DND-41 (cell line): ENCODE results near the gene FLRT1.
"Not testable (repeated sequence)": the region's sequence is repeated elsewhere in the genome, so short reads cannot be mapped to it uniquely, and the experiment has no call there.

Experiments used
- ATAC-seq: fragments of 200-7000 bp; cut with Tn5 transposase; 3 replicates; pipeline ENCODE4 v1.9.1; 2021; ENCODE audit warnings: low read depth; ENCODE audit not compliant: insufficient read depth
- DNase-seq: peaks from one replicate; pipeline ENCODE4 v3.0.0-alpha.2; 2020
- H2AFZ ChIP-seq: 2 replicates; pipeline ENCODE4 v1.6.0; 2012; ENCODE audit warnings: low read depth, low read length
- H3K27ac ChIP-seq: 2 replicates; pipeline ENCODE4 v1.5.1; 2012; ENCODE audit warnings: low read length, inconsistent platforms
- H3K27me3 ChIP-seq: fragments of 200-600 bp; sonication (generic); 2 replicates; pipeline ENCODE4 v1.6.0; 2012; ENCODE audit warnings: low read length, mild to moderate bottlenecking, inconsistent platforms; ENCODE audit not compliant: insufficient read depth, poor library complexity
- H3K36me3 ChIP-seq: 2 replicates; pipeline ENCODE4 v1.5.1; 2012; ENCODE audit warnings: low read length, inconsistent platforms; ENCODE audit not compliant: insufficient read depth
- H3K4me1 ChIP-seq: 2 replicates; pipeline ENCODE4 v1.5.1; 2012; ENCODE audit warnings: mild to moderate bottlenecking, low read length; ENCODE audit not compliant: insufficient read depth
- H3K4me2 ChIP-seq: 2 replicates; pipeline ENCODE4 v1.6.0; 2012; ENCODE audit warnings: mild to moderate bottlenecking, moderate library complexity, low read length, inconsistent platforms; ENCODE audit not compliant: insufficient read depth
- H3K4me3 ChIP-seq, 2 experiments: fragments of 200-600 bp in 1 of 2; shearing (Covaris generic) in 1 of 2; 2 replicates each; pipeline ENCODE4 v1.5.1; 2012 to 2016; ENCODE audit warnings: inconsistent platforms in 2 of 2, low read length in 2 of 2, mild to moderate bottlenecking in 2 of 2, low read depth in 1 of 2, moderate library complexity in 1 of 2
- H3K79me2 ChIP-seq: 2 replicates; pipeline ENCODE4 v1.6.0; 2012; ENCODE audit warnings: low read length, inconsistent platforms; ENCODE audit not compliant: insufficient read depth
- H3K9ac ChIP-seq: 2 replicates; pipeline ENCODE4 v1.6.0; 2012; ENCODE audit warnings: low read depth, mild to moderate bottlenecking, inconsistent platforms, low read length, moderate library complexity
- H3K9me3 ChIP-seq: 2 replicates; pipeline ENCODE4 v1.5.1; 2012; ENCODE audit warnings: low read length, moderate library complexity, mild to moderate bottlenecking, inconsistent platforms; ENCODE audit not compliant: insufficient read depth, severe bottlenecking
- H4K20me1 ChIP-seq: 2 replicates; pipeline ENCODE4 v1.6.0; 2012; ENCODE audit warnings: low read length; ENCODE audit not compliant: insufficient read depth
- CTCF ChIP-seq: IDR thresholded peaks from 2 replicates; pipeline ENCODE4 v1.5.1; 2012; ENCODE audit warnings: borderline replicate concordance, low read length, moderate library complexity, mild to moderate bottlenecking; ENCODE audit not compliant: poor library complexity, severe bottlenecking; ENCODE audit errors: extremely low read depth
- EZH2 ChIP-seq: IDR thresholded peaks from 3 replicates; pipeline ENCODE4 v1.6.1; 2012; ENCODE audit warnings: borderline replicate concordance, low read depth, mild to moderate bottlenecking, moderate library complexity, low read length, inconsistent platforms; ENCODE audit not compliant: severe bottlenecking

The FLRT1 gene

DNA sequence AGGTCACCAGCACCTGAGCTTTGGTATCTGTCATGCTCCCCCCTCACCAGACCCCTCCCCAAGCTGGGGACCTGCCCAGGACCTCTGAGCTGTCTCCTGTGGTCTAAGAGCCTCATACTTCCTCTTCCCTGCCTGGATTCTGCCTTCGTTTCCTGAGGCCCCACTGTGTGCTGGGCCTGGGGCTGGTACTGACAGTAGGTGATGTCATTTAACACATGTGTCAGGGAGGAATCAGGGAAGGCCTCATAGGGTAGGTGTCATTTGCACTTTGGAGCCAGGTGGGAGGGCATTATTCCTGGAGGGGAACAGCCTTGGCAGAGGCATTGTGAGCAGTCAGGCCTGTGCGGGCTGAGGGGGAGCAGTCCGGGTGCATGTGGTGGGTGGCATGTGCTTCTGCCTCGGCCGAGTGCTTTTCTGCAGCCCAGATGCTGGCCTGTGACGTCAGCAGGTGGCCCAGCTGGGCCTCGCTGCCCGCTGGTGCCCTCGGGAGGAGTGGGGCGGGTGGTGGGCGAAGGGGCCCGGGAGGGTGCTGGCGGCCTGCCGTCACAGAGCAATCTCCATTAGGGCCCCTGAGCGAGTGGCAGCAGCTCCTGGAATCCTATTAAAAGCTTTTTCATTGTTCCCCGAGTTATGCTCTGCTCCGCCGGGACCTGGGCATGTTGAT, 9.1 kb downstream of the FLRT1 start:
- H3K79me2 ChIP-seq: no peaks in the 10 kb centered on the region
- DNase-seq: no peak
- no peak for TF ChIP-seq CTCF
- TF ChIP-seq EZH2: no peak
- no peak overlapping the region for H3K9ac ChIP-seq
- no peaks in the 10 kb centered on the region for H3K9me3 ChIP-seq
- no peak overlapping the region for H3K4me3 ChIP-seq
- H3K36me3 ChIP-seq: no peaks in the 10 kb centered on the region
- no peaks in the 10 kb centered on the region for H3K4me1 ChIP-seq
- H3K4me2 ChIP-seq: no peak overlapping the region
- H3K27ac ChIP-seq: no peak overlapping the region
- H2AFZ ChIP-seq: no peak overlapping the region
- peaks cover 32% of the 10 kb centered on the region; the same call in 1 of the 2 replicates for H4K20me1 ChIP-seq
- ATAC-seq: no peak
- H3K27me3 ChIP-seq: no peaks in the 10 kb centered on the region

GRCh38 chr11:64045700-64046099, 10.0 kb downstream of the FLRT1 start:
- Histone ChIP-seq H3K4me2 (no peak overlapping the region), H3K9me3 (no peaks in the 10 kb centered on the region), H3K36me3 (no peaks in the 10 kb centered on the region), H2AFZ (no peak overlapping the region), H3K79me2 (no peaks in the 10 kb centered on the region), H3K9ac (no peak overlapping the region), H3K4me3 (no peak overlapping the region), H3K27me3 (no peaks in the 10 kb centered on the region), H4K20me1 (peaks cover 30% of the 10 kb centered on the region), H3K4me1 (no peaks in the 10 kb centered on the region), H3K27ac (no peak overlapping the region)
- TF ChIP-seq EZH2: no peak
- no peak for TF ChIP-seq CTCF
- DNase-seq: no peak
- ATAC-seq: no peak

DNA sequence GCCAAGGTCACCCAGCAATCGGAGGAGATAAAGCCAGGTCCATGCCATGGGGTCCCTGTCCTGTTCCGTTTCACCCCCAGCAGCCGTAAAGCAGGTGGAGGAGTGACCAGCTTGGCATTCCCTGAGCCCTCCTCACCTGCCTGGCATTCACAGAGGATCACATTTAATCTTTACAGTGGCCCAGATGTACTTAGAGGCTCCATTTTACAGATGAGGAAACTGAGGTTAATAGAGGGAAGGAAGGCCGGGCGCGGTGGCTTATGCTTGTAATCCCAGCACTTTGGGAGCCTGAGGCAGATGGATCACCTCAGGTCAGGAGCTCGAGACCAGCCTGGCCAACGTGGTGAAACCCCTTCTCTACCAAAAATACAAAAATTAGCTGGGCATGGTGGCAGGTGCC, 11.6 kb downstream of the FLRT1 start:
- DNase-seq, H3K4me1 ChIP-seq, H3K4me2 ChIP-seq, H2AFZ ChIP-seq, H3K4me3 ChIP-seq, H3K79me2 ChIP-seq, H3K9ac ChIP-seq, H3K36me3 ChIP-seq, H3K27me3 ChIP-seq, H3K9me3 ChIP-seq, ATAC-seq, H3K27ac ChIP-seq: not testable (repeated sequence)
- peaks cover 29% of the 10 kb centered on the region for H4K20me1 ChIP-seq

DNA sequence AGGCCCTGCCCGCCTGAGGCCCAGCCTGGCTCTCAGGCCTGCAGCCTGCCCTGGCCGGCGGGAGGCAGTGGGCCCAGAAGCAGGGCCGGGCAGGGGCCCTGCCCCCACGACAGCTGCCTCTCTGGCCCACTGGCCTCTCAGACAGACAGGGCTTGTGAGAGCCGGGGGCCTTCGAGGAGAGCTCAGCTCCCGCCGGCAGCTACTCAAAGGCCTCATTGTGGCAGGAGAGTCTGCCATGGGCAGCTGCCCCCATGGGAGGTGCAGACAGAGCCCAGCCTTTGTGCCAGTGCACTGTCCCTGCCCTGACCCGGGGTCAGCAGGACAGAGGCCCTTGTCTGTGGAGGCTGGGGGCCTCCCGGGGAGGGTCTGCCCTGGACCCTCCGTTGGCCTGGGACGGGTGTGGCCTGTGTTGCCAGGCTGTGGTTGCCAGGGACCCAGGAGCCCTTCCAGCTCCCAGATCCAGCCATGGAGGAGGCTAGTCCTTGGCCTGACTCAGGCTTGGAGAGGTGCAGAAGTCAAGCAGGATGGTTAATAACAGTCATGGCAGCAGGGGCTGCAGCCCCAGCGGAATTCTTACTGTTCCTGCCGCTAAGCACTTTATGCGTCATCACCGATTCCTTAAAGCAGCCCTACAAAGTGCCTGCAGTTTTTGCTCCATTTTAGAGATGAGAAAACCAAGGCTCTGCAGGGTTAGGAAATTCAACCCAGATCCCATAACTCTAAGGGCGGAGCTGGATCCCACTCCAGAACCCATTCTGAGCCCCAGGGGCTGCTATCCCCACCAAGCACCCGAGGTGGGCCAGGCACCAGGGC, 12.5 kb downstream of the FLRT1 start:
- H3K4me2 ChIP-seq: no peak overlapping the region
- H3K4me1 ChIP-seq: no peaks in the 10 kb centered on the region
- no peak overlapping the region for H3K27ac ChIP-seq
- ATAC-seq: no peak
- no peaks in the 10 kb centered on the region for H3K79me2 ChIP-seq
- H3K9ac ChIP-seq: no peak overlapping the region
- no peak for DNase-seq
- H3K27me3 ChIP-seq: no peaks in the 10 kb centered on the region
- no peak for TF ChIP-seq EZH2
- no peak for TF ChIP-seq CTCF
- no peak overlapping the region for H2AFZ ChIP-seq
- no peaks in the 10 kb centered on the region for H3K36me3 ChIP-seq
- no peaks in the 10 kb centered on the region for H3K9me3 ChIP-seq
- no peak overlapping the region for H3K4me3 ChIP-seq
- peaks cover 29% of the 10 kb centered on the region for H4K20me1 ChIP-seq
